Activated CD8-positive, alpha-beta memory T cell treated with anti-CD3 and anti-CD28 coated beads, Interleukin-2, amount 50 U/mL, for 1 hour (primary cell): Measurements from ENCODE around the gene UGT3A2.

Source experiments
- DNase-seq: peaks from one replicate; pipeline ENCODE4 v3.0.0-alpha.2; 2020; ENCODE audit errors: extremely low read depth

UGT3A2 gene, protein sequence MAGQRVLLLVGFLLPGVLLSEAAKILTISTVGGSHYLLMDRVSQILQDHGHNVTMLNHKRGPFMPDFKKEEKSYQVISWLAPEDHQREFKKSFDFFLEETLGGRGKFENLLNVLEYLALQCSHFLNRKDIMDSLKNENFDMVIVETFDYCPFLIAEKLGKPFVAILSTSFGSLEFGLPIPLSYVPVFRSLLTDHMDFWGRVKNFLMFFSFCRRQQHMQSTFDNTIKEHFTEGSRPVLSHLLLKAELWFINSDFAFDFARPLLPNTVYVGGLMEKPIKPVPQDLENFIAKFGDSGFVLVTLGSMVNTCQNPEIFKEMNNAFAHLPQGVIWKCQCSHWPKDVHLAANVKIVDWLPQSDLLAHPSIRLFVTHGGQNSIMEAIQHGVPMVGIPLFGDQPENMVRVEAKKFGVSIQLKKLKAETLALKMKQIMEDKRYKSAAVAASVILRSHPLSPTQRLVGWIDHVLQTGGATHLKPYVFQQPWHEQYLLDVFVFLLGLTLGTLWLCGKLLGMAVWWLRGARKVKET

DNA sequence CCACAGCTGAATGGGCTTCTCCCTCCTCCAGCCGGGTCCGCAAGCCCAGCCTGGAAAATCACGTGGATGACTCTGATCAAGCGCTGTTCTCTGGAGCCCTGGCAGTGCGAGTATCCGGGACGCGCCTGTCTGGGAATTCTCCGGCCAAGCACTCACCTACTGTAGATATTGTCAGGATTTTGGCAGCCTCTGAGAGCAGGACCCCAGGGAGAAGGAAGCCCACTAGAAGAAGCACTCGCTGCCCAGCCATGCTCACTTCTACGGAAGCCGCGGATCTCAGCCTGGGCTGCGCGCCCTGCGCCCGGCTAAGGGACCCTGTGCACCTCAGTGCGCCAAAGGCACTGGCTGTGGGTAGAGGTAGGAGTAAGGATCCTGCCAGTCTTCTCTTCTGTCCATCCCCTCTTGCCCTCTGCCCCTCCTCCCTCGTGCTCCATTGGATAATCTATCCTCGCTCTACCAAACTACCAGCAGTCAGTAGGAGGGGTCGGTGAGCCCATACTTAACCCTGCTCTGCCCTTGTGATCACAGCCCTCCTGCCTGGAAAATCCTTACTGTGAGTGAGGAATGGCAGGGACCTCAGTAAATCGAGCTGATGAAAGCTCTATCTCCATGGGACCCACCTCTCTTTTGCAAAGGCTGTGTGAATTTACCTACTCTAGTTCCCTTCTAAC is at the start of gene UGT3A2:
Gene UGT3A2 (minus strand): TSS at position 343 of the 671 bp plus-strand sequence. CDS start 93 bp downstream, at position 250.
- DNase-seq, result no peak

DNA sequence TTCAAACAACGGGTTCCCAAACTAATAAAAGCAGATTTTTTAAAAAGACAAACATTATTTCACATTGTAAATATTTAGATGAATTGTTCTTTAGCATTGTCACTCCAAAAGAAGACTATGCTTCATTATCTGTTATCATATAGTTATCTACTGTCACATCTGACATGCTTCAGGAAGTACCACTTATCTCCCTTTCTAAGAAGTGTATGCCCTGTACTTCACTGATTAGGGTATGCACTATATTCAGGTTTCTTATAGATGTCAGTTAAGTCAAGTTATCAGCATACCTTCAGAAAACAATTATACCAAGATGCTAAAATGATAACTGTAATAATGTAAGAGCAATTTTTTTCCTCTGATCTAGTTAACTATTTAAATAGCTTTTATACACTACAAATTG is 44.6 kb upstream of the UGT3A2 start:
- no peak for DNase-seq

DNA sequence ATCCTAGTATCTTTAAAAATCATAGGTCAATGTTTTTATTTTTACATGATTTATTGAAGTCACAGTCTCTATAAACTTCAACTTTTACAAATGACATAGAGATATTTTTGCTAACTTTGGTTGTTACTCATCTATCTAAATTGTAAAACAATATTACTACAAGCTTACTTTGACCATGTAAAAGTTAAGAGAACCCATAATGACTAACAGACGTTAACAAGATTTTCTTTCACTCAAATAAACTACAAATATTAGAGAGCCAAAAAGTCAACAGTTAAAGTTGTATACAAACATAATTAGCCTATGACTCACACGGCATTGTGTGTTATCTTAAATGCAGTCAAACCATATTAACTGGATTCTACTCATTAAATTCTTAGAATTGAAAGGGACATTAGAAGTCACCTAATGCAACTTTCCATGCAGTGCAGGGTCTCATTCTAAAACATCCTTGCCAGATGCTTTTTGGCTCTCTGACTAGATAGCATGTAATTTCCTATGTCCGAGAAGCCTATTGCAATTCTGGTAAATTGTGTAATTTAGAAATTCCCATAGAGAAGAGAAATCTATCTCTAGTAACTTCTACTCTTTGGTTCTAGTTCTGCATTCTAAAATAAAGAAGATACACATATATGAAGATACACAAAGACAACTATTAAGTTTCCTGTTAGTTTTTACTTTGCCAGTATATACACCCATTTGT is 42.2 kb upstream of the UGT3A2 start:
- DNase-seq, result no peak

DNA sequence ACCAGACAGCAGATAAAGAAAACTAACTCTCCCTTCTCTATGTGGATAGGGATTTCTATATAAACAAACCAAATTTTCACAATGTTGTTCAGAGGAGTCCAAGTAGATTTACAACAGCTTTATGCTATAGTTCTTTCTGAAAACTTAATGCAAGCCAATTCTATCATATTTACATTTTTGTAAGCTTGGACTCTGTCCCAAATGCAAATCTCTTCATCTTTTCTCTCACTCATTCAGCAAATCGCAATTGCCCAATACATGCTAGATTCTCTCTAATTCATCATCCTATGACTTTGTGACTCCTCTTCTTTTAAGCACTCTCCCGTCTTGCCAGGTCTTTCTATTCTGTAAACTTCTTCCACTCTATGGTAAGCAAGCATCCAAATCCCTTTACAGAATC is 39.1 kb upstream of the UGT3A2 start:
- no peak for DNase-seq

DNA sequence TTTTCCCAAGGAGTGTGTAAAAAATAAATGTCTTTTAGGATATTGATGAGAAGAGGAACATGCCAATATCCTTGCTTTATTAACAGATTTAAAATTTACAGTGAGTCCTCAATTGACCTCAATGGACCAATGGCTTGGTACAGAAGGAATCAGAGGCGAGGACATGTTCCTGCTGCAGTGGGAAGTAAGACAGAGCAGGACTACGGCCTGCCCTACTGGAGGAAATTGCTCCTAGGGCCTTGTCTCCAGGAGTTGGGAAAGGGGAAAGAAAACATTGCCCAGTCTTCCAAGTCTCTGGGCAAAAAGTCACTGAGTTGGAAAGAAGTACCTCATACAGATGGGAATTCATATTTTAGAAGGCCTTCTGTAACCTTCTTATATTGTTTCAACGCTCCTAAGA is 33.1 kb upstream of the UGT3A2 start:
- DNase-seq, result no peak

DNA sequence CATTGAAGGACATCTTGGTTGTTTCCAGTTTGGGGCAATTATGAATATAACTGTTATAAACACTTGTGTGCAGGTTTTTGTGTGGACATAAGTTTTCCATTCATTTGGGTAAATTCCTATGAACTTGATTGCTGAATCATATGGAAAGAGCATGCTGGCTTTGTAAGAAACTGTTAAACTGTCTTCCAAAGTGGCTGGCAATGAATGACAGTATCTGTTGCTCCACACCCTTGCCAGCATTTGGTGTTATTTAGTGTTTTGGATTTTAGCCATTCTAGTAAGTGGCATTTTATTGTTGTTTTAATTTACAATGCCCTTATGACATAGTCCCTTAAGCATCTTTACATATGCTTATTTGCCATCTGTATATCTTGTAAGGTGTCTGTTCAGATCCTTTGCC is 29.8 kb upstream of the UGT3A2 start:
- no peak for DNase-seq

DNA sequence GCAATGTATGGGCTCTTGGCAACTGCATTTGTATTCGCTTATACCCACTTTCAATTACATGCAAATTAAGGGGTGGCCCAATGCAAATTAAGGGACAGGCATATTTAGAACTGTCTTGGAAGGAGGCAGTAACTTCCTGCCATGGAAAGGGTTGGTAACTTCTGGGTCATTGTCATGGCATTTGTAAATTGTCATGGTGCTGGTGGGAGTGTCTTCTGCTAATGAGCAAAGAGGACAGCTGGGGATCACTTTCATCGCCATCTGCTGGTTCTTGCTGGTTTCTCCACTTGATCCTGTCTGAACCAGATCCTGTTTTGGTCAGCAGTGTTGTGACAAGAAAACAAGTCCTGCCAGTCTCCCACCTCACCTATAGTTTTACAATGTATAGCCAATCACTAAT is 23.3 kb upstream of the UGT3A2 start:
- DNase-seq, result no peak

DNA sequence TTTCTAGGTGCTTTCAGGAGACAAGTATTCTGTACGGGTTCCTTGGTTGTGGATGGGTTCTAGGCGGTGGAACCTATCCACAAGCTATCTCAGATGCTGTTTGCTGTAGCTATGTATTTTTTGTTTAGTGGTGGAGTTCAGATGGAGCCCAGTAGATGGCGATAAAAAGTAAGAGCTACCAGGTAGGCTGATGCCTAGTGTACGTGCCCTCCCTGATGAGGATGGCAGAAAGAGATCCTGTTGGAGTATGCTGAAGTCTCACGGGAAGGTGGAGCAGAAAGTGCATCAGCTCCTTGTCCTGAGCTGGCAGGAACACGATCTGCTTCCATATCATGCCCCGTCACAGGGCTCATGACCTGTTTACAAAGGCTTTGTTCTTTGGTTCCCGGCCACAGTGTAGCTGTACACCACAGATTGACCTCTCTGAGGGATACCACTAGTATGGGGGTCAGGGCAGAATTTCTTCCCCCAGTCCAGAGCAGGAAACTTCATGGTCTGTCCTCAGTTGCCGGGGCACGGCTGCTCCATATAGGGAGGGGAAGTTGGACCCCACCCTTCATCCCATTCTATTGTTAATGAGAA is 12.6 kb upstream of the UGT3A2 start:
- no peak for DNase-seq

DNA sequence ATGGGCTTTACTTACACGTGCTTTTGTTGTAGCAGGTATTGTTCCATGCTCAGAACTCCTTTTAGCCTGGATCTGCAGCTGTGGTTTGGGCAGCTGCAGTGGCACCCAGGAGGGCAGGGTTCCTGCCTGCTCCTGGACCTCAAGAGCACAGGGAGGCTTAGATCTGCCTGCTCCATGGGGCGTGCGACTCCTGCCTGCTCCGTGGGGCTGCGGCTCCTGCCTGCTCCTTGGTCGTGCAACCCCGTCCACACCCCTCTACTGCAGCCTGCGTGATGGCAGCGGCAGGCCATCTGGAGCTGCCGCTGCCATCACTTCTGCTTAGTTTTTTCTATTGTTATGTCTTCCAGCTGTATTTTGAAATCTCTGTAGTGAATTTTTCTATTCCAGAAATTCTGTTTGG is 11.7 kb upstream of the UGT3A2 start:
- DNase-seq, result no peak

DNA sequence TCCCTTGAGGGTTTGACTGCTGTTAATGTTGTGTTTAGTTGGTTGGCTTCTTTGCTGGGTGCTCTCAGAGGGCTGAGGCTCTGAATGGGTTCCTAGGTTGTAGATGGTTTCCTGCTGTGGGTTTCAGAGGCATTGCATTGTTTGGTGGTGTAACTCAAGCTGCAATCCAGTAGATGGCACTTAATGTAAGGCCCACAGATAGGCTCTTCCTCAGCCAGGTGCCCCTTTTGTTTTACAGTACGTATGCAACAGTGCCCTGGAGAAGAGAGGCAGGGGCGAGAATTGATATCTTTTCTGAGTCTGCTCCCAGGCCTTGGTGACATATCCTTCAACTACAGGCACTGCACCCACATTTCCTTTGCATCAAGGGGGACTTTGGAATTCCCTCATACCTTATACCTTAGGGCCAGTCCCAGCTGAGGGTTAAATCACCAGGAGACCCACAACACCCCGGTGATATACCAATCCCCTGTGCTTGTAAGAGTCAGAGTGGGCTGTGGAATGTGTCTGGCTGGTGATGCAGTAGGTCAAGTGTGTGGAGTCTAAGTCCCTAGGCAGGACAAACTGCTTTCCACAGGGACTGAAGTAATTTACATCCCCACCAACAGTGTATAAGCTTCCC is 7.0 kb upstream of the UGT3A2 start:
- DNase-seq, result no peak

DNA sequence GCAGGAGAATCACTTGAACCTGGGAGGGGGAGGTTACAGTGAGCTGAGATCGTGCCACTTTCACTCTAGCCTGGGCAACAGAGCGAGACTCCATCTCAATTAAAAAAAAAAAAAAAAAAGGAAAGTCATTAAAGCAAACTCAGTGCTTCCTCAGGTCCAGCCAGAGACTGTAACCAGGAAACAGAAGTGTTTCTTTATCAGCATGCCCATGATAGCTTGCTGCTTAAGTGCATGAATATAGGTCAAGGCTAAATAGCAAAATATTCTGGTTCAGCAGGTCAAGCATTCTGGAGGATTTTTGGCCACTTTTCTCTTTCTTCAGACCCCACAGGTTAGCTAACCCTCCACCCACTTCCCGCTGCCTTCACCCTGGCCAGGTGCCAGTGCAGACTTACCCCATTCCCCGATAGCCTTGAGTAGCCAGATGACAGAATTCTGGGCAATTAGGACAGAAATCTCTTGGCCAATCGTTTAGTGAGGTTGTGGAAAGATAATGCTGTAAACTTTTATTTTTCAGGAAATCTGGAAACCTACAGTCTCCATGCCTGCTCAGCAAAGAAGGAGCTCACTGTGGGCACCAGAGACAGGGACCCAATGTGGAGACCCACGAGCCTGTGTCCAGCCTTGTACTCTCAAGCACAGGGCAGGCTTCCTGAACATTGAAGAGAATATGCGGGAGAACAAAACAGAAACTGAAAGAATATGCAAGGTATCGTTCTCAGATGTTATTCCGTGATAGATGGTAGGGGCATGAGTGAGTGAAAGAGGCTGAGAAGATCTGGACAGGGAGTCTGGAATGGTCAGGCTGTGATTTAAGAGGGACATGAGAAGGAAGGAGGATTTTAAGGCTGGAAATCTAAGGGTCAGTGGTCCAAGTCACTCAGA is 4.2 kb upstream of the UGT3A2 start:
- DNase-seq, result no peak

DNA sequence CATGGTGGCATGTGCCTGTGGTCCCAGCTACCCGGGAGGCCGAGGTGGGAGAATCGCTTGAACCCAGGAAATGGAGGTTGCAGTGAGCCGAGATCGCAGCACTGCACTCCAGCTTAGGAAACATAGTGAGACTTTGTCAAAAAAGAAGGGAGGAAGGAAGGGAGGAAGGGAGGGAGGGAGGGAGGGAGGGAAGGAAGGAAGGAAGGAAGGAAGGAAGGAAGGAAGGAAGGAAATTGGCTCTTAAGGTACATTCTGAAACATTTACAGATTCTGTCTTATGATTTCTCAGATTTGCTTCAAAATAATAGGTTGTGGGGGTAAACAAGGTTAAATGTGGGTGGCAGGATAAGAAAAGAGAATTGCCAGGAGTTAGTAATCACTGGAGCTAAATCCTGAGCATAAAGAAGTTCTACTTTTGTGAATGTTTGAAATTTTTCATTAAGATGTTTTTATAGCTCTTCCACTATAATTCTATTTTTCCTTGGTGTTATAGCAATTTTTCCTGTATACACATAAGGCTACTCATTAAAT is 2.1 kb upstream of the UGT3A2 start:
- DNase-seq, result no peak

DNA sequence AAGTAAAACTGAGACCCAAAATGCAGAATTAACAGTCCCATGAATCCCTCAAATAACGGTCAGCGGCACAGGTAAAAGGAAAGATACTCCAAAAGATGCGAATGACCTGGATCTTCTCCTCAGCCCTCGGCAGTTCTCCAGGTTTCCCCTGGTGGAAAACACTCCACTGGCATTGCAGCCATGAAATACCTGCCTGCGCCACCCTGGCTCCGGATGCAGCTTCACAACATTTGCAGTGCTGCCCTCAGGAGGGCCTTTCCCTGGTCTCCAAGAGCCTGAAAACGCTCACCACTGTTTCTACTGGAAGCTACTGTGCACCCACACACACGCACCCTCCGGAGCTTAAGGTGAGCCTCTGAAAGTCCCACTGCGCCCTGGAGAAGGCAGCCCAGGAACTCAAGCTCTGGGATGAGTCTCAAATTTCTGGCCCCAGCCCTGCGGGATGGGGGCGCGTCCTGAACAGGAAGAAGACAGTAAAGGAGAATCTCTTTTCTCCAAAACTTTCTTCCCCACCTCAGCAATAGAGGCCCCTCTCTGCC is 612 bp downstream of the UGT3A2 start:
- no peak for DNase-seq

DNA sequence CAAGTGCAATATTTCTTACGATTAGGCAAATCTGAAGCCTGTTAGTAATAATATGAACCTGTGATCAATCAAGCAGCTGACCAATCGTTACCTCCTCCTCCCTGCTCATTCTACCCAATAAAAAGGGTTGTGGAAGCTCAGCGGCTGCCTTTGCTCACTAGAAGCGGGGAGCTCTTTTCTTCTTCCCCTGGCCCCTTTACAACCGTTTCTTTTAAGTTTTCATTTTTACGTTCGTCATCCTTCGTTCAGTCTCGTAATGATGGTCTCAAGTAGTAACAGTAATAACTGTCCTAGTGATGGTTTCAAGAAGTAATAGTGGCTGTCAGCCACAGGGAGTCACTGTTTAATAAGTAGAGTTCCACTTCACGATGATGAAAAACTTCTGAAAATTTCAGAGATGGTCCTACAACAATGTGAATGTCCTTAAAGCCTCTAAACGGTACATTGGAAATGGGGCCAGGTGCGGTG is 6.2 kb downstream of the UGT3A2 start:
- no peak for DNase-seq

DNA sequence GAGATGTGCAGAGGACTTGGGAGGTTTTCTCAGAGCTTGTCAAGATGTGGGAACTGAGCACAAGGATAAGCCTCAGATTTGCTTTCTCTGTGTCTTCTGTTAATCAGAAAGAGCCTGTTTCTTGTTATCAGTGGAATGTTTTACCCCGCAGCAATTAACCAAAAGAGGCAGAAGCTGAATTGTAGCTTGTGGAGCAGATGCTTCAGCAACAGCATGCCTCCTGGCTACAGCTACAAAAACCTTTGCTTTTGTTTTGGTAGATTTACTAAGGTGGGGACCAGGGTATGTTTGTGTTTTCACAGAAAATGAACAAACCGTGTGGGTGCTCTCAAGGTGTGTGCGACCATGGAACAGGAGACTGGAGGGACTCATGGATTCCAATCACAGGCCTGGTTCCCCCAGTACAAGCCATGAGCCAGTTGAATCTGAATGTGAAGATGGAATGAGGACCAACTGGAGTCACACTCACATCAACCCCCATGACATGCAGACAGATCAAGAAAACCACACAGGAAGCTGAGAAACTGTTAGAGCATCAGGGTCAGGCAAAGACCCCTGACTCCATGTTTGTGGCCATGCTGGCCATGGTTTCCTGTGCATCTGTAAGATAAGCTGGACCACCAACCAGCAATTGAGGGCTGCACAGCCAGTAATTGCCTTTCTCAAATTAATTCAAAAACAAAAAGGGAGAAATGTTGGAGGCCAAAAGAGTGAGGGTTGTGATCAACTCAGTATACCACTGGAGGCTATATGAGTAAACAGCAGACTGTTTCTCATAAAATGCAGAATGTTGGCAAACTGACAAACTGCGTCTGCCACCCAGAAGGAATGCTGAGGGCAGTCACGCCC is 6.9 kb downstream of the UGT3A2 start:
- DNase-seq, result no peak

DNA sequence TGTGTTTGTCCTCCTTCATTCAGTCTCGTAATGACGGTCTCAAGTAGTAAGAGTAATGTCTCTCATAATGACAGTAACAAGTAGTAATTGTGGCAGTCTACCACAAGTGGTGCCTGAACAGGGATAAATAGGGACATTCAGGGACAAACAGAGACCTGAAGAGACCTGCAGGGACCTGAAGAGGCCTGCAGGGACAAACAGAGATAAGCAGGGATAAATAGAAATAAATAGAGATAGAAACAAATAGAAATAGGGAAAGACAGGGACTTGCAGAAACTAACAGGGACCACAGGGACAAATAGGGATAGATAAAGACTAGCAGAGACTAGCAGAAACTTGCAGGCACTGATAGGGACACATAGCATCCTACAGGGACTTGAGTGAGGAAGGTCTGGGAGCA is 7.9 kb downstream of the UGT3A2 start:
- DNase-seq, result no peak

DNA sequence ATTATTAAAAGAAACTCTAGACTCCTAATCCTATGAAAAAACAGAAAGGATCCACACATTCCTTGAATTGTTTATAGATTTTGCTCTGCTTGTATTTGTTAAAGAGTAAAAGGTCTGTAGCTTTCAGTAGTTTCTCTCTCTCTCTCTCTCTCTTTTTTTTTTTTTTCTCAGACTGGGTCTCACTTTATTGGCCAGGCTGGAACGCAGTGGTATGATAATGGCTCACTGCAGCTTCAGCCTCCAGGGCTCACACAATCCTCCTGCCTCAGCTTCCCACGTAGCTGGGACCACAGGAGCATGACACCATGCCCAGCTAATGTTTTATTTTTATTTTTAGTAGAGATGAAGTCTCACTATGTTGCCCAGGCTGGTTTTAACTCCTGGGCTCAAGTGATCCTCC is 9.3 kb downstream of the UGT3A2 start:
- no peak for DNase-seq

DNA sequence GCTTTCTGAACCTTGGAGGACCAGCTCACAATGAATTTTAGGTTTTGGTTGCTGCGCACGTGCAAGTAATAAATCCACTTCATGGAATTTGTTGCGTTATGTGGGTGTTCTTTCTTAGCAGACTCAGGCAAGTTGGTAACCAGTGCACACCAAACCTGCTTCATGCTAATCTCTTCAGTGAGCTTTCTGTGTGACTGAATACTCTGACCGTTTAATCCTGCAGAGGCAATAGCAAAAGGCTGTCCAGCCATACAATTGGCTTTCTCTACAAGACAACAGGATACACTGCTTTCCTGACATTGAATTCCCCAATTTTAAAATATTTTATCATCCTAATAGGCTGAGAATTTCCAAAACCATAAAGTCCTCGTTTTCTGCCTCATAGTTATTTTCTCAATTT is 10.3 kb downstream of the UGT3A2 start:
- no peak for DNase-seq

DNA sequence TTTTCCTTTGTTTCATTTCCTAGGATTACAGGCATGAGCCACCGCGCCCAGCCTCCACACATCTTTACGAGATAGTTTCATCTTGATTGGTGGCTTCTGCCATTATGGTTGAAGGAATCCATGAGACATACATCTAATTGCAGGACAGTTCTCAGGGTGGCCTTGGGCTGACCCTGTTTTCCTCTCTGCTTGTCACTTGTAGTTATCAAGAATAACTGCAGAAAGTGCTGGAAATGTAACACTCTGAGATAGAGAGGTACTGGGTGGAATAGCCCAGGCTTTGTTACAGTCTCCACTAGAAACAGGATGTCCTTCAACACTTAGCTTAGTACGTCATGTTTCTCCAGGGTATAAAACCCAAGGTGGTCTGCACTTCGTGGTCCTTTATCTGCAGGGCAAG is 10.7 kb downstream of the UGT3A2 start:
- no peak for DNase-seq
